T-helper 9 cell (primary cell): ENCODE measurements around the gene ST3GAL6.

Experiments
- DNase-seq: peaks from one replicate; pipeline ENCODE4 v3.0.0-alpha.2; 2020

The ST3GAL6 gene

DNA sequence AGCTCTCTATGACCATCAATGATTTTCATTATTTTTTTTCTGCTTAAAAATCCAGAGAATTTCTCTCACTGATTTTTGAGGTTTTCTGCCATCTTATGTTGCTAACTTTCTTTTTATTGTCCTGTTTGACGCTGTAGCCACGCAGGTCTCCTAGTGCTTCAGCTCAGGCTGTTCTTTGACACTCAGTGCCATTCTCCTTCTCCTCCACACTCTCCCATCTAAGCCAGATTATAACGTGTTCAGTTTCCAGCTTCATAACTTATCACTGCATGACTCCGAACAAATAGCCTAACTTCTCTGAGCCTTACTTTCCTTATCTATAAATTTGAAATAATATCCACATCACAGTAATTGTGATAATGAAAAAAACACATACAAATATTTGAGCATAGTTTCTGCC lies 22.8 kb upstream of the ST3GAL6 start:
- DNase-seq = no peak

- no peak for DNase-seq
Measured at GRCh38 chr3:98741121-98741716, 21.9 kb upstream of the ST3GAL6 start.

DNA sequence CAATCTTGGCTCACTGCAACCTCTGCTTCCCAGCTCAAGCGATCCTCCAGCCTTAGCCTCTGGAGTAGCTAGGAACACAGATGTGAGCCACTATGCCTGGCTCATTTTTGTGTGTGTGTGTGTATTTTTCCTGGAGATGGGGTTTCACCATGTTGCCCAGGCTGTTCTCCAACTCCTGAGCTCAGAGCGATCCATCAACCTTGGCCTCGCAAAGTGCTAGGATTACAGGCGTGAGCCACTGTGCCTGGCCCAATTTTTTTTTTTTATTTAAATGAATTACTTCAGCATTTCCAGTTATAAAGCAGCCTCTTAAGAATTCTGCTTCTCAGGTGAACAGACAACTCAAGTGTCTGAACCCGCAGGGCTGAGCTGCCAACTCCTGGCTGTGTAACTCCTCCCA lies 20.1 kb upstream of the ST3GAL6 start:
- DNase-seq = no peak

DNA sequence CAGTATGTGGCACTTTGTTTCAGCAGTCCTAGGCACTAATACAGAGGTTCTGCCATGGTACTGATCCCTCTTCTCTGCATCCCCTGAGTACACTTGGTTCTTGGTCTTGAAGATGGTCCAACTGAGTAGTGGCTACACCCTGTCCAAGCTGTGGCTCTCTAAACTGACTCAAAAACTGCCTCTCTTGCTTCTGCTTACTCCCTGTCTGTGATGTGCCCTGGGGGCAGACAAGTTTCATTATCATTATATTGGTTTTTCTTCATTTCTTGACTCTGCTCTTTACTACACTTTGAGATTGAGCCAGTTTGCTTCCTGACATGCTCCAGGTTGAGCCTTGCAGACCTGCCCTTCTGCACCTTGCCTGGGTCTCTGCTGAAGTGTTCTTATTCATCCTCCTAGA lies 18.9 kb upstream of the ST3GAL6 start:
- DNase-seq = no peak

GRCh38 chr3:98745718-98746117 lies 17.4 kb upstream of the ST3GAL6 start:
- DNase-seq = no peak

GRCh38 chr3:98746122-98746521 lies 17.0 kb upstream of the ST3GAL6 start:
- DNase-seq = no peak

- DNase-seq = no peak
Measured at GRCh38 chr3:98746882-98747281, 16.3 kb upstream of the ST3GAL6 start.

GRCh38 chr3:98750276-98750919 lies 12.7 kb upstream of the ST3GAL6 start:
- DNase-seq = no peak

DNA sequence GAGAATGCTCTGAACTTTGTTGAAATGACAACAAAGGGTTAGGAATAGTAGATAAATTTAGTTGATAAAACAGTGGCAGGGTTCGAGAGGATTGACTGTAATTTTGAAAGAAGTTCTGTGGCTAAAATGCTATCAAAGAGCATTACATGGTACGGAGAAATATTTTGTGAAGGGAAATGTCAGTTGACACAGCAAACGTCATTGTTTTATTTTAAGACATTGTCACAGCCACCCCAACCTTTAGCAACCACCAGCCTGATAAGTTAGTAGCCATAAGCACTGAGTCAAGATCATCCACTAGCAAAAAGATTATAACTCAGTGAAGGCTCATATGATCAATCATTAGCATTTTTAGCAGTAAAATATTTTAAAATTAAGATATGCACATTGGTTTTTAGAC lies 8.7 kb upstream of the ST3GAL6 start:
- no peak for DNase-seq

GRCh38 chr3:98755601-98756000 lies 7.5 kb upstream of the ST3GAL6 start:
- no peak for DNase-seq

GRCh38 chr3:98759629-98760028 lies 3.5 kb upstream of the ST3GAL6 start:
- no peak for DNase-seq

GRCh38 chr3:98761643-98762229 lies 1.4 kb upstream of the ST3GAL6 start:
- DNase-seq = no peak

GRCh38 chr3:98763819-98764418 lies 779 bp downstream of the ST3GAL6 start:
- no peak for DNase-seq

- DNase-seq = no peak
Measured at GRCh38 chr3:98764472-98764884, 1.3 kb downstream of the ST3GAL6 start.

DNA sequence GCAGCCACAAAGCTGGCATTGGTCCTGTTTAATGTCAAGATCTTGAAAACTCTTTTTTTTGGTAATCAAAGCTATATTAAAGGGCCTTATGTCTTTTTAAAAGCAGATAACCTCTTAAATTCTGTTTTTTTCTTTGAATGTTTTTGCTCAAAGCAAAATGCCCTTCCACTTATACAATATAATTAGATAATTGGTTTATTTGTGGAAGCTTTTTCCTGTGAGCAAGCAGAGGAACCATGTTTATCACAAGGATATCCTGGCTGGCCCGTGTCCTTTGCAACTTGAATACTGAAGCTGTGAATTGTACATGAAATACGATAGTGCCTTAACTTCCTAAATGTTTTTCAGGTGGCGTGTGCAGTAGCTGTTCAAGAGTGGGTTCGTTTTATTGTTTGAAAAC lies 2.6 kb downstream of the ST3GAL6 start:
- no peak for DNase-seq

DNA sequence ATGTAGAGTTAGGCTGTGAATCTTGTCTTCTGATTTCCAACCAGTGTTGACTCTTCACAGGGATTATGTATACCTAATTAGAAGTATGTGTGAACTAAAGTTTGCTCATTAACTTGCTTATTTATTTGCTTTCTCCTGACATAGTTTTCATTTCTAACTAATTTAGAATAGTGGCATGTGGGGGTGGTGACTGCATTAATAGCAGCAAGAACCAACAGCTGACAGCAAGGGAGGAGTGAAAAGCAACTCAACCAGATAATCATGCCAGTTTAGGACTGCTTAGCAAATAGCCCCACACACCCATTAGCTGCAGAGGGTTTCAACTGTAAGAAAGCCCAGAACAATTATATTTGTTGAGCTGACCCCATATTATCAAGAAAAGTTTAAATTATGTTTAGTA lies 3.8 kb downstream of the ST3GAL6 start:
- DNase-seq = no peak

DNA sequence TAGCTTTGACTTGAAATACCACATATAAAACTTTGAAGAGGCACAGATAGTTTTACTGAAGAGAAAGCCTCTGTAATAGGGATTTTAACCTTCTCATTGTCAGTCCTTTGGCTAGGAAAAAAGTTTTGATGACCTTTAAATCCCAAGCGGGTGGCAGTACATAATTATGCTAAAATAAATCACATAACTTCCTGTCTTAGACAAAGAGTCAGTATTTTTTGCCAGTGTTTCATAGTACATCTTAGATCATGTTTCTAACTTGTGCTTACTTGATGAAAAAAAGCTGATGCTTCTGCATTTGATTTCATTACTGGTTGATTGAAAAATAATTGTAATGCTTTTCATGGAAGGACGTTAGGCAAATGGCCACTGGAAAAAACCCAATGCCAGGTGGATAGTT lies 5.8 kb downstream of the ST3GAL6 start:
- no peak for DNase-seq

DNA sequence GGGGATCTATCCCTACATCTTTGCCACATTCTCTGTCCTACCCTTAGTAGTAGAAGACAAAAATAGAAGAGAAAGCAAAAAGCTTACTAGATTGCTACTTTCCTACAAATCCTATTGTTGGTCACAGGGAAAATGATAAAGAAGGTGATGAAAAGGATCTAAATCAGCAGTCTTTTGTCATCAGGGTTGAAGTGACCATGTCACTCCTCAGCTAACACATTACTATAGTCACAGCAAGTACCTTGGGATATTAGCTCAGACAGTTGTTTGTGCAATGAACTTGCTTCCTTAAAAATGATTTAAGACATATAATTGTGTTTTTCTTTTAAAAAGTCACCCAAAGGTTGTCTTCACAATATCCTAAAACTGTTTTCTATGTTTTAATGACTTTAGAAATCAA lies 6.3 kb downstream of the ST3GAL6 start:
- DNase-seq = no peak

DNA sequence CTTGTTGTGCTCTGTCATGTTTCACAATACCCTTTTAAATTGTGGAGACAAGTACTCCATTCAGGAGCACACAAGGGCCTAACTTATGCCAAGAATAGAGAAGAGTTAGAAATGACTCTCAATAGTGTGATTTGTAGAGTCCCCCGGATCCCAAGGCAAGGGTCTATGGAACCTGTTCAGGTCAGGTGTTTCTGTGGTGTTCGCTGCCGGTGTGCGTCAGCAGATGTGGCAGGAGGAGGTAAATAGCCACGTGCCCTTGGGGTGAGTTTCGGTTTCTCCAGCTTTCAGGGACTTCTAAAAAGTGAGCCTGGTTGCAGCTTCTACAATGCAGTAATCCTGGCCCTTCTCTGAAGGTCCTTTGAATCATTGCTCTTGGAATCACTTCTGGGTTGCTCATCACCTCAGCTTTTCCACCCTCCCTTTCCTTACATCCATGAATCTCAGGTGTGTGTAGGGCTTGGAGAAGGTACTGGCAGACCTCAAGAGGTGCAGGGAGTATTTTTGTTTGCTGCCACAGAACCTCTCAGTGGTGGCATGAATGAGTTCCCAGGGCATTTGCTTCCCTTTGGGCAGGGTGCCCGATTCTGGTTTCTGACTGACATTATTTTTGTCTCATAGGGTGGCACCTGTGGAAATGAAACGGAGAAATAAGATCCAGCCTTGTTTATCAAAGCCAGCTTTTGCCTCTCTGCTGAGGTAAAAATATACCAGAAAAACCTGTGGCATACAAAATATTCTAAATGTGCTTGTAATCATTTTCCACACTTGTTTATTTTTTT lies 7.3 kb downstream of the ST3GAL6 start:
- DNase-seq = no peak

GRCh38 chr3:98772022-98772421 lies 8.9 kb downstream of the ST3GAL6 start:
- DNase-seq = no peak

DNA sequence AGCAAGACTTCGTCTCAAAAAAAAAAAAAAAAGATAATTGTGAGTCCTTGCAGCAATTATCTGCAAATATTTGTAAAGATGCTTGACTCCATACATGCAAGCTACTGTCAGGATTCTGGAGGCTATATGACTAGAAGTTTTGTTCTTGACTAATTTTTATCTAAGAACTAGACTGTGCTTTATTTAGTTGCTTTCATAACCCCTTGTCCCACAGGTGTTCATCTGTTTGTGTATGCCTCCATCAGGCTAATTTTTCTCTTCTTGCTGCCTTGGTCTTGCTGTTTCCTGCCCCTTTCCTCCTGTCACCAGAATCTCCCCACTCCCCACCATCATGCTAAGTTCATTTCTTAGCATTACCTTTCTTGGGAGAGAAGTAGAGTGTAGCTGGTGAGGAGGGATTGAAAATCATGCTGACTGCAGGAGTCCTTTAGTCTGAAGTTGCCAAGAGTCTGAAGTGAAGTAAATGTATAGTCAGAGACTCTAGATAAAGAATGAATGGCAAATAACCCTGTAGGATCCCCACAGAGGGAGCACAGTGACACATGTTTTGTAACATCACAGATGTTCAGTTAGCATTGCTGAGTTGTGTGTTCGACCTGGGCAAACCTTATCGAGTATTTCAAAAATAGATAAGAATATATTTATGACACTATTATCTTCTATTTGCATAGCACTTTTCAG lies 12.5 kb downstream of the ST3GAL6 start:
- no peak for DNase-seq

DNA sequence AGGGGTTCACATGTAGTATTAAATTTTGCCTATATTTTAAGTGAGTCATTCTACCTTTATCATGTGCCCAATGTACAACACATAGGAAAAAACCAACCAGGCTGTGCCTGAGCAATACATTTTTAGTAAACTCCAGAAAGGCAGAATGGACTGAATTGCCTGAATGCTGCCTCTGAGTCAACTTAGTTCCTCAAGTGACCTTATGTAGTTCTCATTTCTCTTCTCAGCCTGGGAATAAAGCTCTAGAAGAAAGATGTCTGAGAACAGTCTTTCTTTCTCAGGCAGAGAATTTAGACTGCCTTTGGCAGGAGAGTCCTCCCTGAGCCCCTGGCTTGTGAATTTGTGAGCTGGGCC lies 13.0 kb downstream of the ST3GAL6 start:
- no peak for DNase-seq

GRCh38 chr3:98777286-98777685 lies 14.1 kb downstream of the ST3GAL6 start:
- no peak for DNase-seq
